ENCODE measurements around the gene CPA4. TPM values are rescaled to one million over a fixed set of nuclear protein-coding genes. Genes with fewer than 3 reads are reported as not detected.

The CPA4 gene
- total RNA-seq, 1 donor: 28.2 TPM

GRCh38 chr7:130266258-130266960 lies 26.6 kb upstream of the CPA4 start, which contains the start of gene CPA2:
CPA2 (plus strand) TSS chr7:130266863; CDS start chr7:130266882, 19 bp downstream.
- H3K79me2 ChIP-seq (ENCODE audit: insufficient read depth, low read length): no peaks in the 10 kb centered on the region
- DNase-seq (ENCODE audit: insufficient read length, low spot score, missing footprints): no peak
- no peak for TF ChIP-seq CTCF (IDR thresholded peaks at IDR 0.05; ENCODE audit: extremely low read depth, low read depth, low read length)

GRCh38 chr7:130266961-130267321 lies 26.0 kb upstream of the CPA4 start:
- Histone ChIP-seq H3K27ac (ENCODE audit: low read depth, low read length) (no peak overlapping the region), H3K27me3 (ENCODE audit: insufficient read depth, low read length) (peaks cover 3% of the 10 kb centered on the region), H3K4me2 (ENCODE audit: insufficient read depth, low read length) (no peak overlapping the region), H3K36me3 (ENCODE audit: insufficient read depth, low read length) (no peaks in the 10 kb centered on the region), H3K9me3 (ENCODE audit: low read depth, low read length) (no peaks in the 10 kb centered on the region), H3K4me3 (ENCODE audit: insufficient read depth, low read length) (no peak overlapping the region), H3K4me1 (ENCODE audit: insufficient read depth, low read length) (no peaks in the 10 kb centered on the region), H2AFZ (ENCODE audit: low read length) (no peak overlapping the region), H4K20me1 (ENCODE audit: insufficient read depth, low read length) (no peaks in the 10 kb centered on the region), H3K79me2 (ENCODE audit: insufficient read depth, low read length) (no peaks in the 10 kb centered on the region)
- DNase-seq (ENCODE audit: insufficient read length, low spot score, missing footprints): no peak
- TF ChIP-seq CTCF (IDR thresholded peaks at IDR 0.05; ENCODE audit: extremely low read depth, low read depth, low read length): no peak

More at GRCh38 chr7:130266258-130266960, 26.6 kb upstream of the CPA4 start, which contains the start of gene CPA2:
- Histone ChIP-seq H3K4me2 (ENCODE audit: insufficient read depth, low read length) (no peak within 1 kb of the TSS), H2AFZ (ENCODE audit: low read length) (no peak within 1 kb of the TSS), H3K4me1 (ENCODE audit: insufficient read depth, low read length) (no peaks in the 10 kb centered on the region), H3K4me3 (ENCODE audit: insufficient read depth, low read length) (no peak within 1 kb of the TSS), H3K9me3 (ENCODE audit: low read depth, low read length) (no peaks in the 10 kb centered on the region), H3K36me3 (ENCODE audit: insufficient read depth, low read length) (no peaks in the 10 kb centered on the region), H3K27ac (ENCODE audit: low read depth, low read length) (no peak within 1 kb of the TSS), H4K20me1 (ENCODE audit: insufficient read depth, low read length) (no peaks in the 10 kb centered on the region), H3K27me3 (ENCODE audit: insufficient read depth, low read length) (peaks cover 3% of the 10 kb centered on the region)

- no peak overlapping the region for H2AFZ ChIP-seq (ENCODE audit: low read length)
- peaks cover 9% of the 10 kb centered on the region for H3K4me1 ChIP-seq (ENCODE audit: insufficient read depth, low read length)
- no peak overlapping the region for H3K27ac ChIP-seq (ENCODE audit: low read depth, low read length)
- H3K36me3 ChIP-seq (ENCODE audit: insufficient read depth, low read length): no peaks in the 10 kb centered on the region
- no peak overlapping the region for H3K4me2 ChIP-seq (ENCODE audit: insufficient read depth, low read length)
- H3K79me2 ChIP-seq (ENCODE audit: insufficient read depth, low read length): no peaks in the 10 kb centered on the region
- H3K27me3 ChIP-seq (ENCODE audit: insufficient read depth, low read length): peaks cover 3% of the 10 kb centered on the region
- DNase-seq (ENCODE audit: insufficient read length, low spot score, missing footprints): no peak
- H3K9me3 ChIP-seq (ENCODE audit: low read depth, low read length): no peaks in the 10 kb centered on the region
- no peaks in the 10 kb centered on the region for H4K20me1 ChIP-seq (ENCODE audit: insufficient read depth, low read length)
- no peak for TF ChIP-seq CTCF (IDR thresholded peaks at IDR 0.05; ENCODE audit: extremely low read depth, low read depth, low read length)
- no peak overlapping the region for H3K4me3 ChIP-seq (ENCODE audit: insufficient read depth, low read length)
These were observed 24.3 kb upstream of the CPA4 start for GRCh38 chr7:130268463-130269317.

GRCh38 chr7:130269318-130269694 lies 23.7 kb upstream of the CPA4 start:
- no peak overlapping the region for H3K4me2 ChIP-seq (ENCODE audit: insufficient read depth, low read length)
- DNase-seq (ENCODE audit: insufficient read length, low spot score, missing footprints): no peak
- H3K9me3 ChIP-seq (ENCODE audit: low read depth, low read length): no peaks in the 10 kb centered on the region
- H3K4me3 ChIP-seq (ENCODE audit: insufficient read depth, low read length): no peak overlapping the region
- no peaks in the 10 kb centered on the region for H3K36me3 ChIP-seq (ENCODE audit: insufficient read depth, low read length)
- no peak overlapping the region for H3K27ac ChIP-seq (ENCODE audit: low read depth, low read length)
- peaks cover 16% of the 10 kb centered on the region for H3K4me1 ChIP-seq (ENCODE audit: insufficient read depth, low read length)
- peaks cover 3% of the 10 kb centered on the region for H3K27me3 ChIP-seq (ENCODE audit: insufficient read depth, low read length)
- no peaks in the 10 kb centered on the region for H4K20me1 ChIP-seq (ENCODE audit: insufficient read depth, low read length)
- no peaks in the 10 kb centered on the region for H3K79me2 ChIP-seq (ENCODE audit: insufficient read depth, low read length)
- no peak overlapping the region for H2AFZ ChIP-seq (ENCODE audit: low read length)
- no peak for TF ChIP-seq CTCF (IDR thresholded peaks at IDR 0.05; ENCODE audit: extremely low read depth, low read depth, low read length)
